Activated CD8-positive, alpha-beta memory T cell treated with anti-CD3 and anti-CD28 coated beads for 48 hours (primary cell): ENCODE results near the gene TIMP2.
"Not testable (repeated sequence)": the region's sequence is repeated elsewhere in the genome, so short reads cannot be mapped to it uniquely, and the experiment has no call there.

ENCODE experiments used
- DNase-seq, 3 experiments: peaks; one replicate each; pipeline ENCODE4 v3.0.0-alpha.2; 2020; ENCODE audit warnings: low read depth in 2 of 3, low spot score in 2 of 3

Gene TIMP2

DNA sequence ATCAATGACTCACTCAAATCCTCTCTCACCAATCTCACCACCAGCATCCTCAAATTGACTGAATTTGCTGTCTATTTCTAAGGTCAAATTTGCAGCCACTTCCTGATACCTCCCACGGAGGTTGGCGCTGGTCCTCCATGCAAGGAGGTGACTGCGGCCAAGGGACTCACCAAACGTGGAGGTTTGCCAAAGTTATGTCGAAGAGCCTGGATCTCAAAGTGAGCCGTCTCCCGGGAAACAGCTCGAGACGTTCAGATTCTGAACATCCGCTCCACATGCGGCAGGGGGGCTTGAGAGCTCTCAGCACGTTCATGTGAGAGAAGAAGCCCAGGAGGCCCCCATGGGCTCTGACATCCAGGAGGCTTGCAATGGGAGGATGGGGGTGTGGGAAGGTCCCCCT lies 31.9 kb upstream of the TIMP2 start:
- DNase-seq, result no peak

DNA sequence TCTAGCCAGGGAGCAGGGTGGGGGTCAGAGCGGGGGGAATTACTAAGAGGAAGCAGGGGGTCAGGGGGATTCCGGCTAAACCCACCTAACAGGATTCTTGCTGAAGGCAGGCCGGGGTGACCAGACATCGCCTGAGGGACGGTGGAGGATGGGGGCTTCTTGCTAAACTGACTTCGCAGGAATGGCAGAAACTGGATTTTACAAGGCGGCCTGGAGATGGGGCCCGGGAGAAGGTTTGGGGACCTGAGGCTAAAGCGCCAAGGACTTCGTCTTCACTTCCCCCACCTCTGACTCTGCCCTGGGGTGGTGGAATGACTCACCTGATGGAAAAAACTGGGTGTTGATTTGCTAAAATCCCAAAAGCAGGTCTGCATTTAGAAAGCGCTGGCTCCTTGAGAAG lies 31.1 kb upstream of the TIMP2 start:
- no peak for DNase-seq

DNA sequence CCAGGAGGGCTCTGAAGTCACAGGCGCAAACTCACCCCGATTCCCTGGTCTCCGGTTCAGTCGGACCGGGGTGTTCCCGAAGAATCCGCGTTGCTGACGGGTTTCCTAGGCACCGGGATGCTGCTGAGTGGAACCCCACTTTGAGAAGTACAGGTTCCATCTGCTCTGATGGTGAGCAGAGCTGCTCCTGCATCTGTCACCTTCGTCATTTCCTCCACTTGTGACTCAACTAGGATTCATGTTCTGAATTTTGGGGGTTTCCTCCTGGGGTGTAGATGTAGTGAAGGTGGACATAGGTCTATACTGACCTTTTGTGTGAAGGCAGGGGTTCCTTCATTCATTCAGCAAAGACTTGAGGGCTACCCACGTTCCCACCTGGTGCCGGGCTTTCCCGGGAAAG lies 29.5 kb upstream of the TIMP2 start:
- DNase-seq, result no peak

DNA sequence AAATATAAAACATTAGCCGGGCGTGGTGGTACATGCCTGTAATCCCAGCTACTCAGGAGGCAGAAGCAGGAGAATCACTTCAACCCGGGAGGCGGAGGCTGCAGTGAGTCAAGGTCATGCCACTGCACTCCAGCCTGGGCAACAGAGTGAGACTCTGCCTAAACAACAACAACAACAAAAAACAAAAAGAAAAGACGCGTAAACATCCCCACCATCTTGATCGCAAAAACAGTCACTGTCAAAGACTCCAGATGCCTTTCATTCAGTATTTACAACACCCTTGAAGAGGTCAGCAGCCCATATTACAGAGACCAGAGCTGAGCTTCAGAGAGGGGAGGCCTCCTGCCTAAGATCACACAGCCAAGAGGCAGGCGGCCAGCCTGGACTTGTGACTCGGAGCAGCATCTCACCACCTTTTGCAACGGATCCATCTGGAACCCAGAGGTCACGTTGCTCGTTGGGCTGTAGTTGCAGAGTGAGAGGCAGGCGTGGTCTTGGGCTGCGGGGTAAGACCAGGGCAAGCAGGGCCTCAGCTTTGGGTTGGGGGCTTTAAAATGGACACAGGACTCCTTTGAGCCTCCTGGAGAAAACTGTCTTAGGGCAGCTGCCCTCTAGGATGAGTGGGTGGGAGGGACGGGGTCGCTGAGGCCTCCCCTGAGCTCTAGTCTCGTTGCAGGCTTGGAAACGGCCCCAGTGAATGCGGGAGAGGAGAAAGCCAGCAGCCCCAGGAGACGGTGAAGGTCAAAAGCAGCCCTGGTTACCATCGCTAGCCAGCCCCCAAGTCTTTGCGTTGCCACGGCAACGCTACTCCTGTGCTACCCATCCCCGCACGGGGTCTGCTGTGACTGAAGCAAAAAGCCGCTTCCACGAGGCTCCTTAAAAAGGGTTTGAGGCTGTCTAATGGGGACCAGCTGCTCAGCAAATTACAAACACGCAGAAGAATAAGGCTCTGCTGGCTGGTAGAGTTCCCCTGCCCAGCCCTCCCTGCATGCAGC lies 28.5 kb upstream of the TIMP2 start:
- DNase-seq, result no peak

DNA sequence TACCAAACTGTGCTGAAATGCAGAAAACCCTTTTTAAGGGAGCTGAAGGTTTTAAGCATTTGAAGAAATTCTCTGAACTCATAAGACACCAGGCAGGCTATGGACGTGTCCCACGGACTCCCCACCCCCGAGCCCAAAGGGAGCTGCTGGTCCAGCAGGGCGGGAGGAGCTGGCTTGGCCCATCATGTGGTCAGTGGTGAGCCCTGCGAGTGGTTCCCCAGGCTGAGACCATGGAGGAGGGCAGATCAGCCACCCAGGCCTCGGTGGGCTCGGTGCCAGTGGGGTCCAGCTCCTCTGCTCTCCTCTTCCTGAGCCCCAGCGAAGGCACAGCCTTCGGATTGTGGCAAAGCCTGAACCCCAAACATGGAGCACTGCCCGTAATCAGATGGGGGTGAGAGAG lies 27.5 kb upstream of the TIMP2 start:
- no peak for DNase-seq

DNA sequence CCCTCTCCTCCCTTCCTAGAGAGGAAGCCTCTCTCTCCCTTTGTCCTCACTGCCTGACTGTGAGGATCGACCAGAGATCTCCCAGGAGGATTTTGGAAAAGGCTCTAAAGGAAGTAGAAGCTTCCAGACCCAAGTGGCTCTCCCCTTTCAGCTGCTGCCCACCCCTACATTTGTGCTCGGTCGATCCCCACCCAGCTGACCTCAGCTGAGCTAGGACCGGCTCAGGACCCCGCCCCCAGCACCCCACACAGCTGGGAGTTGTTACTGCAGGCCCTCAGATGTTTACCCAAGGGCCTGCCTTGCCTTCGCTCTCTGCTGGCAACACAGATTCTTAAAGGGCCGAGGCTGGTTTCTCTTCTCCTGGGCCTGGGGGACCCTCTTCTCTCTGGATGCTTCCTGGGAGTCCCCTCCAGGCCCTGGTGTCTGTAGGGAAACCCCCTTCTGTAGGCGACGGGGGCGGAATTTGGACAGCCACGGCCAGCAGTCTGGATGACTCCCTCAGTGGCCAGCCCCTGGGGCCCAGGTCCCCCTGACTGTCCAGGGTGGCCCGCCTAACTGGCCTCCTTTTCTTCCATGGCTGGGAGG lies 26.9 kb upstream of the TIMP2 start:
- DNase-seq, result no peak

DNA sequence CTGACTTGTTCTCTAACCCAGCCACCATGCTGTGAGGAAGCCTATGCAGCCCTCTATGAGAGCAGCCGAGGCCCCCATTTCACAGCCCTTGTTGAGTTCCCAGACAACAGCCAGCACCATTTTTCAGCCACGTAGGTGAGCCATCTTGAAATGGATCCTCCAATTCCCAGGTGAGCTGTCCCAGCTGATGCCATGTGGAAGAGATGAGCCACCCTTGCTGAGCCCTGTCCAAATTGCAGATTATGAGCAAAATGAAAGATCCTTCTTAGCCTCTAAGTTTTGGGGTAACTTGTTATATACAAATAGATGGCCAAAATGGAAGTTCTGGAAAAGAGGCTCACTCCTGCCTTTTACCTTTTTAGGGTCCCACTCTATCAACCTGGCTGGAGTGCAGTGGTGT lies 25.7 kb upstream of the TIMP2 start:
- DNase-seq, result no peak

DNA sequence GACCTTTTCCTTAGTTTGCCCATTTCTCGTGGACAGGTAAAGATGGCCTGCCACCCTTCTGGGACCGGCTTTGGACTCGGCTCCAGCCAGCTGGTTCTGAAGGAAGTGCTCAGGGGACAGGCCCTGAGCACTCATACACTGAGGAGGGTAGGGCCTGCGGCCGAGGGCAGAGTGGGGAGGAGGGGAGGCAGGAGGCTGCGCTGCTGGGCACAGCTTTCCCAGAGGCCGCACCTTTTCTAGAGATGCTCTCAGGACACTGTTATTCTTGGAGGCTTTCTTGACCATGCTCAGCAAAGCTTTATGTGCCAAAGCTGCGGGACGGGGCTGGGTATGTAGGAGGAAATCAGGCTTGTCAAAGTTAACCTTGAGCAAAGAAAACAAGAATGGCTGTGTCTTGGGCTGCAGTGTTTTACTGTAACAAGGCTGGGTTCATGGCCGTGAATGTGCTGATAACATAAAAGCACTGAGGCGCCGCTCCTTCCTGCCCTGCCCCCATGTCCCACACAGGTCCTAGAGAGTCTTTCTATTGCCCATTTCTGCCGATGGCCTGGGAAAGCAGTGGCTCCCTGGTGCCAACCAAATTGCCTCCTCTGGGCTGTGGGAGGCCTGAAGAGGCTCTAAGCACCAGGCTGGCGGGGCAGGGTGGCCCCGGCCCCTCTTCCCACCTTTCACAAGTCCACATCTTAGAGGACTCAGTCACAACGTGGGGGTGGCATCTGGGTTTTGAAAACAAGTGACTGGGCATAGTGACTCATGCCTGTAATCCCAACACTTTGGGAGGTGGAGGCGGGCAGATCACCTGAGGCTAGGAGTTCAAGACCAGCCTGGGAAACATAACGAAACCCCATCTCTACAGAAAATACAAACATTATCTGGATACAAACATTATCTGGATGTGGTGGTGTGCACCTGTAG lies 22.3 kb upstream of the TIMP2 start:
- no peak for DNase-seq

DNA sequence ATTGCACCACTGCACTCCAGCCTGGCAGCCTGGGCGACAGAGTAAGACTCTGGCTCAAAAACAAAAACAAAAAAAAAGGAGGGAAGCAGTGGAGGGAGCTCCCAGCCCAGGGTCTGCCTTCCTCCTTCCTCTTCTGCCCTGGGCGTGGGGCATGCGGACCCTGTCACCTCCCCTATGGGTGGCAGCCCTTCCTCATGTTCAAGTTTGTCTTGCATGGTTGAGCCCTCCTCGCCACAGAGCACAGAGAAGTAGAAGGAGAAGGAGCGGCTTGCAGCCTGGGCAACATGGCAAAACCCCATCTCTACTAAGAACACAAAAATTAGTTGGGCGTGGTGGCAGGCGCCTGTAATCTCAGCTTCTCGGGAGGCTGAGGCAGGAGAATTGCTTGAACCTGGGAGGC lies 21.4 kb upstream of the TIMP2 start:
- no peak for DNase-seq

DNA sequence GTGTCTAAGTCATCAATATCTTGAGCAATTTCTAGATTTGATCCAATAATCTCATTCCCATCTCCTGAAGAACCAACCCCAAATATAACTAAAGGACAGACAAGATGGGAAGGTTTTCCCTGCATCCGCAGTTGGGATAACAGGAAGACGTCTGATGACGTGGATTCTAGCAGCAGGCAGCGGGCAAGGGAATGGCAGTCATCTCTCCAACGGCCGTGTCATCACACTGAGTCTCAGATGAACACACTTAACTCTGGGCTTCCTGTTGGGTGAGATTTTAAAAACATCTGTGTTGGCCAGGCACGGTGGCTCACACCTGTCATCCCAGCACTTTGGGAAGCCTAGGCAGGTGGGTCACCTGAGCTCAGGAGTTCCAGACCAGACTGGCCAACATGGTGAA lies 20.9 kb upstream of the TIMP2 start:
- DNase-seq, result no peak

DNA sequence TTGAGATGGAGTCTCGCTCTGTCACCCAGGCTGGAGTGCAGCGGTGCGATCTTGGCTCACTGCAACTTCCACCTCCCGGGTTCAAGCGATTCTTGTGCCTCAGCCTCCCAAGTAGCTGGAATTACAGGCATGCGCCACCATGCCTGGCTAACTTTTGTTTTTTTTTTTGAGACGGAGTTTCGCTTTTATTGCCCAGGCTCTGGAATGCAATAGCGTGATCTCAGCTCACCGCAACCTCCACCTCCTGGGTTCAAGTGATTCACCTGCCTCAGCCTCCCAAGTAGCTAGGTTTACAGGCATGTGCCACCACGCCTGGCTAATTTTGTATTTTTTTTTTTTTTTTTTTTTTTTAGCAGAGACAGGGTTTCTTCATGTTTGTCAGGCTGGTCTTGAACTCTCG lies 20.3 kb upstream of the TIMP2 start:
- DNase-seq, result not testable (repeated sequence)

DNA sequence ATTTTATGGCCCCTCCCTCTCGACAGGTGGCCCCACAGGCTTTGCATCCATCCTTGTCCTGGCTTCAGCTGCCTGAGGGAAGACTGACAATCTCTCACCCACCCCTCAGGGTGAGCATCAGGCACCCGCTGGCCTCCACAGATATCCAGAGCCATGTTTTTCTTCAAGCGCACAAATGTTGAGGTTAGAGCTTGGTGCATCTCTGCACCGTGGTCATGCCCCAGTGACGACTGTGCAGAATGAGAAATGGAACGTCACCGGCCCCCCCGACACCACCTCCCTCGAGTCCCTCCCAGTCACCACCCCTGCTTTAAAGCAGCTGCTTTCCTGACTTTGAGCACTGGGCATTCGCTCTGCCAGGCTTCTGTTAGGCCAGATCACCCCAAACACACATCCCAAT lies 19.8 kb upstream of the TIMP2 start:
- no peak for DNase-seq

DNA sequence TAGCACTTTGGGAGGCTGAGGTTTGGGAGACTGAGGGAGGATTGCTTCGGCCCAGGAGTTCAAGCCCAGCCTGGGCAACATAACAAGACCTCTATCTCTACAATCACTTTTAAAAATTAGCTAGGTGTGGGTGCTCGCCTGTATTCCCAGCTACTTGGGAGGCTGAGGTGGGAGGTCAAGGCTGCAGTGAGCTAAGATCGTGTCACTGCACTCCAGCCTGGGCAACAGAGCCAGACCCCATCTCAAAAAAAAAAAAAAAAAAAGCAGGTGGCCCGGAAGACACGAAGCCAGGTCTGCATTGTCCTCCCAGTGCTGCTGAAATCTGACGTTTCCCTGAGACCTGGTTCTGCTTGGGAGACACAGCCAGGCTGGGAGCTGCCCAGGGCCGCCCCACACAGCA lies 18.8 kb upstream of the TIMP2 start:
- no peak for DNase-seq

DNA sequence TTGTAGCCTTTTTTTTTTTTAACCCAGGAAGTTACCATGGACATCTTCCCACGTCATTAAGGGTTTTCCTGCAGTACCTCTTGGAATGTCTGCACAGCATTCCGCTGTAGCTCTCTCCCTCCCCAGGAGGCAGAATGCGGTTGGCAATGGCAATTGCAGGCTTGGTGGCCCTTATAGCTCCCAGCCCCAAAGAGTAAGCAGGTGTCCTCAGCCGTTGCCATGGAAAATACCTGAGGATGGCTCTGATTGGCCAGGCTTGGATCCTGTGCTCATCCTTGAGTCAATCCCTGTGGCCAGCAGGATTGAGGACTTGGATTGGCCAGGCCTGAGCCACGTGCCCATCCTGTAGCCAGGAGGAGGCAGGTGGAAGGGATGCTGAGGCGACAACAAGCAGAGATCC lies 15.5 kb upstream of the TIMP2 start:
- DNase-seq, result no peak

DNA sequence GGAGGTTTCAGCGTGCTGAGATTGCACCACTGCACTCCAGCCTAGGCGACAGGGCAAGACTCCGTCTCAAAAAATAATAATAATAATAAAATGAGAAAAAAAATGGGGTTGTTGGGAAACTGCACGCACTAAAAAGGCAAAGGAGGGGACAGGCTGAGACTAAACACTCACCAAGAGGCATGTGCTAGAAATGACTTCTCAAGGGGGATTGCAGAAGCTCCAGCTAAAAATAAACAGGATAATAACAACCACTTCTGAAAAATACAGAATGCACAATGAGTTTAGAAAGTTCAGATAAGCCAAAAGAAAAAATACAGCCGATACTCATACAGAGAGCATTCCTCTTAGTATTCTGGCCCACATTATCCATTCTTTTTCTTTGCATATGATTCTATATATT lies 15.1 kb upstream of the TIMP2 start:
- DNase-seq, result no peak

DNA sequence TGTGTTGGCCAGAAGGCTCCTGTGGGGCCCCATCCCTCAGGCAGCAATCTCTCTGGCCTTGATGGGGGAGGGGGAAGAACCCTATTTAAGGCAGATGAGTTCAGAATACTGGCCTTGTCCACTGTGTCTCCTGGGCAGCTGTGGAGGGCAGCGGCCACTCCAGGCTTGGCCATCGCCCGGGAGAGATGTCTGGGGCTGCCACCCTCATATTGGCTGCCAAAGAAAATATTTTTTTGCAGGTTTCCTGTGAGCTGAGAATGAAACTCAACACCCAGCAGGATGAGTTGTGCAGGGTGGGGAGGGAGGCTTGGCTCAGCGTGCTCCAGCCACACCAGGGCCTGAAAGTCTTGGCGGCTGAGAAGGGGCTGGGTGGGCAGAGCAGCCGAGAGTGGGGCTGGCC lies 14.4 kb upstream of the TIMP2 start:
- DNase-seq, result no peak

DNA sequence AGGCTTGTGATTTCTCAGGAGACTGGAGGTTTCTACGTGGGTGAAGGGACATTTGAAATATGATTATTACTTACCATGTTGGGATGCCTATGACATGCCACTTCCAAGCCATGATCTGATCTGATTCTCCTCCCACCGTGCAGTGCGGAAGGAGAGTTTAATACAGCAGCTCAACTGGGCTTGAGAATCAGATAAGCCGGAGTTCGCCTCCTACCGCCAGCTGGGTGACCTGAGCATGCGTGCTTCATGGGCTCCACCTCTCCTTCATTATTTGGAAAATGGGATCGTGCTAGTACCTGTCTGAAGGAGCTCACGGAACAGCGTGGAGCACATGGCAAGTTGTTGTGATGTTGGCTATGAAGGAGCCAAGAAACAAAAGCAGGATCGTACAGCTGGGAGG lies 12.4 kb upstream of the TIMP2 start:
- no peak for DNase-seq

DNA sequence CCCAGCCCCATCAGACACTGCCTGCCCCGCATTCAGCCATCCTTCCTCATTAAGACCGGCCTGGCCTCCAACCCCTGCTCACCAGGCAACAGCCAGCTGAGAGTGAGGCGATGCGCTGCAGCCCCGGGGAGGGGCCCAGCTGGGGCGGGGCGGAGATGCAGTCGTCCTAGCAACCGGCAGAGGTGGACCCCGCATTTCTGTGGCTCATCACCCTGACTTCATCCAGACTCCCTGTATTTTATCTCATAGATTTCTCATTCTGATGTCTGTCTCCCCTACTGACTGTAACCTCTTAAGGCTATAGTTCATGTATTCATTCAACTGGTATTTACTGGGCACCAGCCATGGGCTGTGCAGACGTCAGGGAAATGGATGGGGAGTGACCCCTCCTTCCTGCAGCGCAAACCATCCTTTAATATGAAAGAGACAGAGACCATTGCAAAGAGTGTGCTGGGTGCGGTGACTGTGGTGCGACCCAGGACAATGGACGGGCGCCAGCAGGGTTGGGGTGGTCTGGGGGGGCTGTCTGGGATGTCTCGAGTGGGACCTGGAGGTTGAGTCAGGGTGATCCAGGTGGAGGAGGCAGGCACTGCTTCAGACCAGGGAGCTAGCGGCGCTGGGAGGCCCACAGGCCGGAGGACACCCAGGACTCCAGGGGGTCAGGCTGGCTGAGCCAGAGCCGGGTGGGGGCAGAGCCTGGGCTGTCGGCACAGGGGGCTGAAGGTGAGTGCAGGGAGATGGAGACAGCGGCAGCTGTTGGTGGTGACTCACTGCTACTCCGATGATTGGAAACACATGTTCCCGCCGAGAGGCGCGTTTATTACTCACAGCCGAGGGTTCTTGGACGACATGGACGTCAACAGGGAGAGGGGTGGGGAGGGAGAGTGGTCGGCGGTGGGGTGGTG lies 10.5 kb upstream of the TIMP2 start:
- no peak for DNase-seq

DNA sequence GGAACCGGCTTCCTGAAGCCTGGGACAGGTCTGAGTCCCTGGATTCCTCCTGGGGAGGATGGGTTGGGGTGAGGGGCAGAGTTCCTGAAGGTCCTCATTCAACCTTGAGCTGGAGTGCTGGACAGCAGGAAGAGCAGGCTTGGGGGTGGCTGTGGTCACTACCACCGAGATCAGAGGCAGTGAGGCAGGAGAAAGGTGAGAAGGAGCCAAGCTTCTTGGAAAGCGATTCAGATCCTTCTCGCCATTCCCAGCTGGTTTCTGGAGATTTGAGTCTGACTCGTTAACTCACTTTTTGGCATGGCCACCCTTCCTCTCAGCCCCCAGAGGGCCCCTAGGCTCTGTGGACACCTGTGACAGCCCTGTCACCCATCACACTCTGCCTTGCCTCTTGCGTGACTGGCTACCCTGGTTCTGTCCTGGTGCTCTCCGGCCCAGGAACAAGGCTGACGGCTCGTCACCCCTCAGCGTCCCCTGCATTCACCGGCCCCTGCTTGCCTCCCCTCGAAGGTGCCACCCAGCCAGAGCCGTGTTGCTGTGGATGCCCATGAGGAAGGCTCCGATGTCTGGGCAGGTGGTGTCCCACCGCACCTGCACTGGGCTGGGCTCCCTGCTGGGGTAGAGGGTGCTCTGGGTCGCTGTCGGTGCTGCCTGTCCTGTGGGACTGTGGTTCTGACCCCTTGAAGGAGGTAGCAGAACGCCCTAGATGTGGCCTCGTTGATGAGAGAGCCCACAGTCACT lies 9.7 kb upstream of the TIMP2 start:
- DNase-seq, result no peak

DNA sequence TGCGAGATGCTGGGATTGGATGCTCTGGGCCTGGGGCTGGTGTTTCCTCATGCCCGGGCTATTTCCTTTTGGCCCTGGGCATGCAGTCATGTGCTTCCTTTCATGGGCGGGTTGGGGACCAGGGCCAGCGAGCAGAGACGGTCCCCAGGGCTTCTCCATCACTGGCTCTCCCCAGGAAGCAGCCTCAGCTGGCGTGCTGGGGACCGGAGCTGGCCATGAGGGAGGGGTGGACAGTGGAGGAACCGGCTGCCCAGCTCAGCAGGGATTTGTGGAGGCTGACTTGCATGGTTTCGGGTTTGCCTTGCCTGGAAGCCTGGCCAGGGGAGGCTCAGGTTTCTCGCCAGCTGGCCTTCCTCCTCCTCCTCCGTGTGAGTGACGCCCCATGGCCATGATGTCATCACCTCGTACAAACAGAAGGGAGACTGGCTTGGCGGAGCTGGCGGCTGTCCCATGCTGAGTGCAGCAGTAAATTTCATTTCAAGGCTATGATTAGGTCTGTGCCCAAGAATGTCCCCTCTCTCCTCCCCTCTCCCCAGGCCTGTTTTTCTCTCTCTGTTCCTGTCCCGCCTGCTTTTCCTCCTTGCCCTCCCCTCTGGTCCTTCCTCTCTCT lies 8.9 kb upstream of the TIMP2 start:
- no peak for DNase-seq
